ENCODE results near the gene PPP1R2C.
A peak's percentile ranks its signal among the peaks of the same experiment; 100 is the strongest.

PPP1R2C gene

GRCh38 chrX:42754115-42754514, 23.8 kb downstream of the PPP1R2C start:
- TF ChIP-seq, protein P1, sequence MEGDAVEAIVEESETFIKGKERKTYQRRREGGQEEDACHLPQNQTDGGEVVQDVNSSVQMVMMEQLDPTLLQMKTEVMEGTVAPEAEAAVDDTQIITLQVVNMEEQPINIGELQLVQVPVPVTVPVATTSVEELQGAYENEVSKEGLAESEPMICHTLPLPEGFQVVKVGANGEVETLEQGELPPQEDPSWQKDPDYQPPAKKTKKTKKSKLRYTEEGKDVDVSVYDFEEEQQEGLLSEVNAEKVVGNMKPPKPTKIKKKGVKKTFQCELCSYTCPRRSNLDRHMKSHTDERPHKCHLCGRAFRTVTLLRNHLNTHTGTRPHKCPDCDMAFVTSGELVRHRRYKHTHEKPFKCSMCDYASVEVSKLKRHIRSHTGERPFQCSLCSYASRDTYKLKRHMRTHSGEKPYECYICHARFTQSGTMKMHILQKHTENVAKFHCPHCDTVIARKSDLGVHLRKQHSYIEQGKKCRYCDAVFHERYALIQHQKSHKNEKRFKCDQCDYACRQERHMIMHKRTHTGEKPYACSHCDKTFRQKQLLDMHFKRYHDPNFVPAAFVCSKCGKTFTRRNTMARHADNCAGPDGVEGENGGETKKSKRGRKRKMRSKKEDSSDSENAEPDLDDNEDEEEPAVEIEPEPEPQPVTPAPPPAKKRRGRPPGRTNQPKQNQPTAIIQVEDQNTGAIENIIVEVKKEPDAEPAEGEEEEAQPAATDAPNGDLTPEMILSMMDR (IDR thresholded peaks at IDR 0.05; ENCODE audit: low read depth, low read length, missing control alignments): no peak
- H3K4me3 ChIP-seq (replicated peaks; ENCODE audit: low read depth, low read length): no peak overlapping the region
- DNase-seq (ENCODE audit: extremely low read depth, low read depth): no peak

DNA sequence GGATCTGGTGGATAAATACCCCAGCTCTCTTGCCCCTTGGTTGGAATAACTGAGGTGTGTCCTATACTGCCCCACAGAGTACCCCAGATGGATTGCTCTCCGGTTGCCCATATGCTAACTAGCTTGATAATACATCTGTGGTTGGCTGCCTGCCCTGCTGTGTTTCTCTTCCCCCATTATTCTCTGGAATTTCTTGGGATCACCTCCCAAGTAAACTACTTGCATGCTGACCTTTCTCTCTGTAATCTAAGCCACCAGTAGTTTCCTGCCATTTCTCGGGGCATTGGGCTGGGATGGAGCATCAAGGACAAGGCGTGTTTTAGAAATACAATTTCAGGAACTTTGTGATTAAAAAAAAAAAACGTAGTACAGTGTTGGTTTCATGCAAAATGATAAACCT, 25.2 kb downstream of the PPP1R2C start:
- TF ChIP-seq, protein P1 (IDR thresholded peaks at IDR 0.05; ENCODE audit: low read depth, low read length, missing control alignments): no peak
- H3K4me3 ChIP-seq (replicated peaks; ENCODE audit: low read depth, low read length): no peak overlapping the region

DNA sequence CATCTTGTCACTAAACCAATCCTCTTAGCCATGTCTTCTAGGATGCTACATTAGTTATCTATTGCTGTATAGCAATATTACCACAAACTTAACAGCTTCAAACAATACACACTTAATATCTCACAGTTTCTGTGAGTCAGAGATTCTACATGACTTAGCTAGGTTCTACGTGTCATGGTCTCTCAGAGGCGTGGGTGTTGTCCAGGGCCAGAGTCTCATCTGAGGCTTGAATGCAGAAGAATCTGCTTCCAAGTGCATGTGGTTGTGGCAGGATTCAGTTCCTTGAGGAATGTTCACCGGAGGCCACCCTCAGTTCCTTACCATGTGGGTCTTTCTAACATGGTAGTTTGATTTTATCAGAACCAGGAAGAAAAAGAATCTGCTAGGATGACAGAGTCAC, 26.4 kb downstream of the PPP1R2C start:
- H3K4me3 ChIP-seq (replicated peaks; ENCODE audit: low read depth, low read length): no peak overlapping the region
- DNase-seq (ENCODE audit: extremely low read depth, low read depth): no peak
- TF ChIP-seq, protein P1 (IDR thresholded peaks at IDR 0.05; ENCODE audit: low read depth, low read length, missing control alignments): no peak

More for the DNA sequence above, 25.2 kb downstream of the PPP1R2C start:
- no peak for DNase-seq (ENCODE audit: extremely low read depth, low read depth)

DNA sequence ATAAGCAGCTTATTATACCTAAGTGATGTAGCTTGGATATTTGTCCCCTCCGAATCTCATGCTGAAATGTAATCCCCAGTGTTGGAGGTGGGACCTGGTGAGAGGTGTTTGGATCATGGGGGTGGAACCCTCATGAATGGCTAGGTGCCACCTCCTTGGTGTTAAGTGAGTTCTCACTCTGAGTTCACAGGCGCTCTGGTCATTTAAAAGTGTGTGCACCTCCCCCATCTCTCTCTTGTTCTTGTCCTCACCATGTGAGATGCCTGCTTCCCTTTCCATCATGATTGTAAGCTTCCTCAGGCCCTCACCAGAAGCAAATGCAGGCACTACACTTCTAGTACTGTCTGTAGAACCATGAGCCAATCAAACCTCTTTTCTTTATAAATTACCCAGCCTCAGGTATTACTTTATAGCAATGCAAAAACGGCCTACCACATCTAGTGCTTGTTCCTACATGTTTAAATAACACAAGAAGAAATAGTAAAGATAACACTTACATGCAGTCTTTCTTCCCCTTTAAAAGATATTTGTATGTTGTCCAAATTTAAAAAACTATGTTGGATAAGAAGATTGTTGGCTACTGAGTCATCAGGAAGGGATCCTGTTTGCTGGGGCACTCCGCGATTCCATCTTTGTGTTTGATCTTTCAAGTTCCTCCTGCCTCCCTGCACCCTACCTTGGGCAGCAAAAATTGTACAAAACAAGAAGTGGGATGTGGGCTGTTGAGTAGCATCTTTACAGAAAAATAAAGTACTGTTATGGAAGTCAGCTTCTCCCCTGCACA, 29.7 kb downstream of the PPP1R2C start:
- H3K4me3 ChIP-seq (replicated peaks; ENCODE audit: low read depth, low read length): no peak overlapping the region
- DNase-seq (ENCODE audit: extremely low read depth, low read depth): no peak
- TF ChIP-seq, protein P1 (IDR thresholded peaks at IDR 0.05; ENCODE audit: low read depth, low read length, missing control alignments): no peak

GRCh38 chrX:42746606-42747005, 31.4 kb downstream of the PPP1R2C start:
- TF ChIP-seq, protein P1 (IDR thresholded peaks at IDR 0.05; ENCODE audit: low read depth, low read length, missing control alignments): no peak
- no peak overlapping the region for H3K4me3 ChIP-seq (replicated peaks; ENCODE audit: low read depth, low read length)
- peak; percentile 59 for DNase-seq (ENCODE audit: extremely low read depth, low read depth)

DNA sequence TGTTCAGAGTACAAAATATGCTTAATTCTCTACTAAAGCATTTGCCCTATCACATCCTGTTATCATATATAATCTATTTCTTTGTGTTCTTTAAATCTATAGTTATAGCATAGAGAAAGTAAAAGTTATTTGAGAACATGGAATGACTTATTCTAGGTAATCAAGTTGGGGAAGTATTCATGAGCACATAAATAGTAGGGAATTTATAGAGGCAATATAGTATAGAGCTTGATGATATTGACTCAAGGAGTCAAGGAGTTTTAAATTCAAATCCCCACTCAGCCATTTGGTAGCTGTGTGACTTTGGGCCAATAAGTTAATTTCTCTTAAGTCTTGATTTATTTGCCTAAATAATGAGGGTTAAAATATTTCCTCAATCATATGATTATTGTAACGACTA, 37.5 kb downstream of the PPP1R2C start:
- H3K4me3 ChIP-seq (replicated peaks; ENCODE audit: low read depth, low read length): no peak overlapping the region
- no peak for DNase-seq (ENCODE audit: extremely low read depth, low read depth)
- TF ChIP-seq, protein P1 (IDR thresholded peaks at IDR 0.05; ENCODE audit: low read depth, low read length, missing control alignments): no peak
